Karpas-422 (cell line): ENCODE measurements around the gene OR4L1. TPM values are rescaled to one million over a fixed set of nuclear protein-coding genes. Genes with fewer than 3 reads are reported as not detected.

Source experiments
- DNase-seq: peaks from one replicate; pipeline ENCODE4 v3.0.0-alpha.2; 2015
- H2AFZ ChIP-seq: fragments of 200-600 bp; sonication (generic); 2 replicates; pipeline ENCODE4 v1.6.1; 2014; ENCODE audit warnings: antibody characterized with exemption, low read length, mixed read lengths
- H3K27ac ChIP-seq: fragments of 200-600 bp; sonication (generic); 2 replicates; pipeline ENCODE4 v1.5.1; 2014; ENCODE audit warnings: mild to moderate bottlenecking, low read length, moderate library complexity
- H3K27me3 ChIP-seq: fragments of 200-600 bp; sonication (generic); 2 replicates; pipeline ENCODE4 v1.6.1; 2014; ENCODE audit warnings: low read length, mixed read lengths
- H3K36me3 ChIP-seq: fragments of 200-600 bp; sonication (generic); 2 replicates; pipeline ENCODE4 v1.6.1; 2014; ENCODE audit warnings: low read length, mixed read lengths; ENCODE audit not compliant: insufficient read depth
- H3K4me1 ChIP-seq: fragments of 200-600 bp; sonication (generic); 2 replicates; pipeline ENCODE4 v1.6.1; 2014; ENCODE audit warnings: mild to moderate bottlenecking, low read length, mixed read lengths
- H3K4me2 ChIP-seq: fragments of 200-600 bp; sonication (generic); 2 replicates; pipeline ENCODE4 v1.6.1; 2014; ENCODE audit warnings: low read length, low read depth, mild to moderate bottlenecking; ENCODE audit not compliant: poor library complexity, severe bottlenecking
- H3K4me3 ChIP-seq: fragments of 200-600 bp; sonication (generic); 2 replicates; pipeline ENCODE4 v1.5.1; 2014; ENCODE audit warnings: mild to moderate bottlenecking, antibody characterized with exemption, low read length, mixed read lengths
- H3K79me2 ChIP-seq: fragments of 200-600 bp; sonication (generic); 2 replicates; pipeline ENCODE4 v1.6.1; 2014; ENCODE audit warnings: mild to moderate bottlenecking, low read length, mixed read lengths
- H3K9ac ChIP-seq: fragments of 200-600 bp; sonication (generic); 2 replicates; pipeline ENCODE4 v1.6.0; 2014; ENCODE audit warnings: low read length
- H3K9me2 ChIP-seq: fragments of 200-600 bp; sonication (generic), shearing (Covaris generic); replicated peaks from 2 replicates; pipeline ENCODE4 v1.6.0; 2014; ENCODE audit warnings: mild to moderate bottlenecking, low read length, moderate library complexity; ENCODE audit not compliant: insufficient read depth
- H3K9me3 ChIP-seq: fragments of 300-700, 200-600 bp; sonication (generic); 2 replicates; pipeline ENCODE4 v1.6.1; 2014; ENCODE audit warnings: low read length, mixed read lengths
- H4K20me1 ChIP-seq: fragments of 200-600 bp; sonication (generic); 2 replicates; pipeline ENCODE4 v1.6.1; 2014; ENCODE audit warnings: mild to moderate bottlenecking, antibody characterized with exemption, low read length, low read depth; ENCODE audit not compliant: insufficient read depth
- total RNA-seq: library from RNA; depleted of rRNA; stranded (reverse); fragments of >200 nt; shearing (Covaris generic); gene quantifications from 2 replicates; pipeline ENCODE4 v1.2.3, GENCODE V29; 2014; ENCODE audit warnings: low replicate concordance; rRNA removed

Gene OR4L1
- not detected in 2 replicates for total RNA-seq

DNA sequence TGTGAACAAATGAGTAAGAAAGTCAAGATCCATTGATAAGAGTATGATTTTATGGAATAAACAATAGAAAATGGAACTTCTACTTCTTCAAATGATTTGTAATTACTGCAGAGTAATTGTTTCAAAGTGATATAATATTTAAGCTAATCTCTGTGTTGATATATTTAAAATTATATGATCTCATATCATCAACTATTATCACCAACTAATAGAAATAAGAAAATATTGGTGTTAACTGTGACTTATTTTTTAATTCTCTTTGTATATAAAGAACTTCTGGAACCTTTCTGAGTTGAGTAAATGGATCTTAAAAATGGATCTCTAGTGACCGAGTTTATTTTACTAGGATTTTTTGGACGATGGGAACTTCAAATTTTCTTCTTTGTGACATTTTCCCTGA is at the start of gene OR4L1:
TSS of gene OR4L1 (plus strand) at position 301 of the 400 bp plus-strand sequence. CDS start at position 301, 0 bp downstream.
- DNase-seq = no peak
- Histone ChIP-seq H3K36me3 (no peaks in the 10 kb centered on the region), H3K4me3 (no peak within 1 kb of the TSS), H3K4me2 (no peak within 1 kb of the TSS), H3K27me3 (no peaks in the 10 kb centered on the region), H4K20me1 (no peaks in the 10 kb centered on the region), H2AFZ (no peak within 1 kb of the TSS), H3K27ac (no peak within 1 kb of the TSS), H3K9me3 (peaks cover 8% of the 10 kb centered on the region), H3K9me2 (no peaks in the 10 kb centered on the region; the same call in 1 of the 2 replicates), H3K79me2 (no peaks in the 10 kb centered on the region), H3K9ac (no peak within 1 kb of the TSS), H3K4me1 (no peaks in the 10 kb centered on the region)

DNA sequence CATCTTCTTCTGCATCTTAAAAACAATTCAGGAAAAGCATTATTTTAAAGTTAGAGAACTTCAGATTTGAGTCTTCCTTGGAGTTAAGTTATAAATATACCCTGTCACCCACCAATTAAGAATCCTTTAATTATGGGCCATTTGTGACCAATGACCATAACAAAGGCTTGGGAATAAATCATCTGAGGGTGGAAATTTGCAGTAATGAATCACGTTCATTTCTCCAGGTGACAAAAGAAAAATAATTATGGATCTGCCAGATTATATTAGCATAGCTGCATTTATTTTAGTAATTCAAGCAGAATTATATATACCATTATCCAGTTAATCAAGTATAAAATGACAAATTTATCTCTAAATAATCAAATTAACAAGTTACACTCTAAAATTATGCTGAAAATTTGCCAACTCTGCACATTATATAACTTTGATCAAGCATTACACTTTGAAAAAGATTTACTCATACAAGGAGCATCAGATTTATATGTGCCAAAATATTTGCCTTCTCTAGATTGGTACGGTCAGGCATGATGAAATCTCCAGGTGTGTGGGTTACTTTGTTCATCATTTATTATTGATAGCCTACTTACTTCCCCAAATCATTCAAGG is 40.5 kb upstream of the OR4L1 start, which contains the start of gene OR4K14:
TSS of gene OR4K14 (minus strand) at position 51 of the 609 bp plus-strand sequence. CDS start 4,114 bp downstream, outside the sequence.
- H3K4me2 ChIP-seq = no peak within 1 kb of the TSS
- H3K79me2 ChIP-seq = no peaks in the 10 kb centered on the region

GRCh38 chr14:20031058-20031457 is 28.8 kb upstream of the OR4L1 start:
- no peak overlapping the region for H3K4me3 ChIP-seq
- no peaks in the 10 kb centered on the region for H3K36me3 ChIP-seq
- no peak overlapping the region for H2AFZ ChIP-seq
- no peak for DNase-seq
- no peaks in the 10 kb centered on the region for H3K79me2 ChIP-seq
- H4K20me1 ChIP-seq = no peaks in the 10 kb centered on the region
- no peak overlapping the region for H3K4me2 ChIP-seq
- H3K27me3 ChIP-seq = no peaks in the 10 kb centered on the region
- no peaks in the 10 kb centered on the region for H3K9me2 ChIP-seq
- H3K27ac ChIP-seq = no peak overlapping the region
- H3K9ac ChIP-seq = no peak overlapping the region
- no peaks in the 10 kb centered on the region for H3K9me3 ChIP-seq
- no peaks in the 10 kb centered on the region for H3K4me1 ChIP-seq

More for the DNA sequence above, 40.5 kb upstream of the OR4L1 start, which contains the start of gene OR4K14:
- peaks cover under 1% of the 10 kb centered on the region for H3K9me3 ChIP-seq
- H4K20me1 ChIP-seq = no peaks in the 10 kb centered on the region
- no peak within 1 kb of the TSS for H2AFZ ChIP-seq
- no peaks in the 10 kb centered on the region for H3K4me1 ChIP-seq
- no peaks in the 10 kb centered on the region for H3K36me3 ChIP-seq
- no peak for DNase-seq
- H3K27ac ChIP-seq = no peak within 1 kb of the TSS
- no peaks in the 10 kb centered on the region; the same call in 1 of the 2 replicates for H3K27me3 ChIP-seq
- no peak within 1 kb of the TSS for H3K9ac ChIP-seq
- H3K4me3 ChIP-seq = no peak within 1 kb of the TSS
- 0 out of 2 replicates have a peak, but pooled peaks cover 4% of the 10 kb centered on the region for H3K9me2 ChIP-seq

DNA sequence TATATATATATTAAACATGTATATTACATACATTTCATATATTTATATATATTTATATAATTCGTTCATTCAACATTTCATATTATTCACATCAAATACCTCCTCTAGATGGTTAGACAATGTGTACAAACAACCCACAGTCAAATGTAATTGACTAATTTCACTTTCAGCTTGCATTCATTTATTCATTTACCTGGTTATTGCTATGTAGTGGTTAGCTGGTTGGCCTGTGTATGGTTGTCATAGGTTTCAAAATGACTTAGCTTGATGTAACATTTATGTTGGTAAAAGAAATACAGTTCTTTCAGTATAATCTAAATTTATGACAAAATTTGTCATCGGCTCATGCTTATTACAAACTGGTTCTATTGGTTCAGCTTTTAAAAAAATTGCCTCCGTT is 24.4 kb upstream of the OR4L1 start:
- H3K9me2 ChIP-seq = no peaks in the 10 kb centered on the region
- H4K20me1 ChIP-seq = no peaks in the 10 kb centered on the region
- no peak overlapping the region for H3K9ac ChIP-seq
- H3K4me3 ChIP-seq = no peak overlapping the region
- H2AFZ ChIP-seq = no peak overlapping the region
- H3K27me3 ChIP-seq = no peaks in the 10 kb centered on the region
- no peak overlapping the region for H3K27ac ChIP-seq
- no peaks in the 10 kb centered on the region for H3K79me2 ChIP-seq
- no peak for DNase-seq
- no peak overlapping the region for H3K4me2 ChIP-seq
- H3K36me3 ChIP-seq = no peaks in the 10 kb centered on the region
- H3K4me1 ChIP-seq = no peaks in the 10 kb centered on the region
- H3K9me3 ChIP-seq = no peaks in the 10 kb centered on the region

DNA sequence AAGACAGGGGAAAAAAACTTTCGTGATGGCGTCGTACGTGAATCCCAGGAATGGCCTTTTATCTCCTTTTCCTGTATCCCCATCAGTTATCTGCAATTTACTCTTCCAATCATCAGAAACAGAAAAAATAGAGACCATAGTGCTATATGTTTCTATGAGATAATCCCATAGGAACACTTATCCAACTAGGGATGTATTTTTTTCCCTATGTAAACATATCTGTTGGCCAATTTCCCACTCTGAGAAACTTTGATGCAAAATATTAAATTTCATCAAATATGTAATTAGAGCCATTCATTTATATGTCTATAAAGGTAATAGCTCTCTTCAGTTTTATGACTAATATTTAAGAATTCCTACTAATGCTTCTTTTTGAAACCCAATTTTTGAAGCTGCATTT is 23.9 kb upstream of the OR4L1 start, which contains the start of gene OR4K13:
TSS of gene OR4K13 (minus strand) at position 101 of the 400 bp plus-strand sequence. CDS start 1,280 bp downstream, outside the sequence.
- Histone ChIP-seq H3K9ac (no peak within 1 kb of the TSS), H3K4me3 (no peak within 1 kb of the TSS), H3K27ac (no peak within 1 kb of the TSS), H3K36me3 (no peaks in the 10 kb centered on the region), H3K9me2 (no peaks in the 10 kb centered on the region), H3K4me2 (no peak within 1 kb of the TSS), H3K79me2 (no peaks in the 10 kb centered on the region), H3K27me3 (no peaks in the 10 kb centered on the region), H3K4me1 (no peaks in the 10 kb centered on the region), H3K9me3 (no peaks in the 10 kb centered on the region), H2AFZ (no peak within 1 kb of the TSS), H4K20me1 (no peaks in the 10 kb centered on the region)
- no peak for DNase-seq

DNA sequence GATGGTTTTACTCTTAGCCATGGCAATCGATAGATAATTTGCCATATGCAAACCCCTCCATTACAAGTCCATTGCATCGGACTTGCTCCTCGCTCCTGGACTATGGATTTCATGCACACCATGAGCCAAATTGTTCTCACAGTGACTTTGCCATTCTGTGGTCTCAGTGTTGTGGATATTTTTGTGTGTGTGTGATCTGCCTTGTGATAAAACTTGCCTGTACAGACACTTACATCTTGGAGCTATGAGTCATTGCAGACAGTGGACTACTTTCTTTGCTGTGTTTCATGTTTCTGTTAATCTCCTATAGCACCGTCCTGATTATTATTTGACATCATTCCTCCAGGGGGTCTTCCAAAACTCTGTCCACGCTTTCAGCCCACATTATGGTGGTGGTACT is 15.6 kb upstream of the OR4L1 start:
- no peak overlapping the region for H2AFZ ChIP-seq
- DNase-seq = no peak

GRCh38 chr14:20048202-20048601 is 11.6 kb upstream of the OR4L1 start:
- H3K36me3 ChIP-seq = no peaks in the 10 kb centered on the region
- no peaks in the 10 kb centered on the region for H3K9me2 ChIP-seq
- H3K79me2 ChIP-seq = no peaks in the 10 kb centered on the region
- peaks cover 21% of the 10 kb centered on the region for H3K9me3 ChIP-seq
- no peak overlapping the region for H2AFZ ChIP-seq
- no peak overlapping the region for H3K27ac ChIP-seq
- no peak overlapping the region for H3K4me3 ChIP-seq
- DNase-seq = no peak
- no peaks in the 10 kb centered on the region for H4K20me1 ChIP-seq
- no peak overlapping the region for H3K4me2 ChIP-seq
- H3K27me3 ChIP-seq = 0 out of 2 replicates have a peak, but pooled peaks cover 6% of the 10 kb centered on the region
- H3K9ac ChIP-seq = no peak overlapping the region
- no peaks in the 10 kb centered on the region for H3K4me1 ChIP-seq

More for the DNA sequence above, 15.6 kb upstream of the OR4L1 start:
- no peaks in the 10 kb centered on the region for H3K4me1 ChIP-seq
- peaks cover 24% of the 10 kb centered on the region for H3K9me3 ChIP-seq
- H3K4me2 ChIP-seq = no peak overlapping the region
- no peak overlapping the region for H3K4me3 ChIP-seq
- no peaks in the 10 kb centered on the region for H4K20me1 ChIP-seq
- H3K27me3 ChIP-seq = 0 out of 2 replicates have a peak, but pooled peaks cover 6% of the 10 kb centered on the region
- H3K36me3 ChIP-seq = no peaks in the 10 kb centered on the region
- no peak overlapping the region for H3K27ac ChIP-seq
- H3K79me2 ChIP-seq = no peaks in the 10 kb centered on the region
- no peaks in the 10 kb centered on the region for H3K9me2 ChIP-seq
- no peak overlapping the region for H3K9ac ChIP-seq

GRCh38 chr14:20092050-20092449 is 32.2 kb downstream of the OR4L1 start:
- no peak overlapping the region for H3K4me3 ChIP-seq
- 0 out of 2 replicates have a peak, but pooled peaks cover 4% of the 10 kb centered on the region for H3K9me2 ChIP-seq
- no peak overlapping the region for H3K27ac ChIP-seq
- no peak overlapping the region for H2AFZ ChIP-seq
- H3K36me3 ChIP-seq = no peaks in the 10 kb centered on the region
- no peaks in the 10 kb centered on the region; the same call in 1 of the 2 replicates for H3K9me3 ChIP-seq
- no peaks in the 10 kb centered on the region for H4K20me1 ChIP-seq
- H3K4me1 ChIP-seq = no peaks in the 10 kb centered on the region
- DNase-seq = no peak
- H3K27me3 ChIP-seq = peaks cover 2% of the 10 kb centered on the region; the same call in 1 of the 2 replicates
- H3K4me2 ChIP-seq = no peak overlapping the region
- no peaks in the 10 kb centered on the region for H3K79me2 ChIP-seq
- no peak overlapping the region for H3K9ac ChIP-seq
